GM21528 (cell line): ENCODE results near the gene VAC14.
"Not testable (repeated sequence)": the region's sequence is repeated elsewhere in the genome, so short reads cannot be mapped to it uniquely, and the experiment has no call there.

Experiments used
- ATAC-seq: cut with Tn5 transposase; IDR thresholded peaks from one replicate; pipeline ENCODE4 v1.9.1; 2021; ENCODE audit warnings: mild to moderate bottlenecking, moderate library complexity; ENCODE audit not compliant: unreplicated experiment, low FRiP score

Gene VAC14

DNA sequence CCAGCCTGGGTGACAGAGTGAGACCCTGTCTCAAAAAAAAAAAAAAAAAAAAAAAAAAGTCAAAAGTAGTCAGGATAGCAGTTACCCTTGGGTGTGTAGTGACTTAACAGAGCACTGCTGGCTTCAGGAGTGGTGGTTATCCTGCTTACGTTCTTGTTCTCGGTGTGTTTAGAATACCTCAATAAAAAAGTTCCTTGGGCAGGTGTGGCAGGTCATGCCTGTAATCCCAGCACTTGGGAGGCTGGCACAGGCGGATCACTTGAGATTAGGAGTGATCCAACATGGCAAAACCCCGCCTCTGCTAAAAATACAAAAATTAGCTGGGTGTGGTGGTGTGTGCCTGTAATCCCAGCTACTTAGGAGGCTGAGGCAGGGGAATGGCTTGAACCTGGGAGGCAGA lies 130.0 kb downstream of the VAC14 start:
- not testable (repeated sequence) for ATAC-seq

DNA sequence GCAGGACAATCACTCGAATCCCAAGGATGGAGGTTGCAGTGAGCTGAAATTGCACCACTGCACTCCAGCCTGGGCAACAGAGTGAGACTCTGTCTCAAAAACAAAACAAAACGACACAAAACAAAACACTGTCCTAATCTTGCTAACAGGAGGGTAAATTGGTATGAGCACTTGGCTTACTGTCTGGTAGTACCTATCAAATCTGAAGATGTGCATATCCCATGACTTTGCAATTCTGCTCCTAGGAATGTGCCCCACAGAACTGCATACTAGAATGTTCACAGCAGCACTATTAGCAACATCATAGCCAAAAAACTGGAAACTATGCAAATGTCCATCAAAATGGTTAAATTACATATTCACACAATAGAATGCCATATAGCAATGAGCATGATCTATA lies 130.8 kb downstream of the VAC14 start:
- no peak for ATAC-seq

DNA sequence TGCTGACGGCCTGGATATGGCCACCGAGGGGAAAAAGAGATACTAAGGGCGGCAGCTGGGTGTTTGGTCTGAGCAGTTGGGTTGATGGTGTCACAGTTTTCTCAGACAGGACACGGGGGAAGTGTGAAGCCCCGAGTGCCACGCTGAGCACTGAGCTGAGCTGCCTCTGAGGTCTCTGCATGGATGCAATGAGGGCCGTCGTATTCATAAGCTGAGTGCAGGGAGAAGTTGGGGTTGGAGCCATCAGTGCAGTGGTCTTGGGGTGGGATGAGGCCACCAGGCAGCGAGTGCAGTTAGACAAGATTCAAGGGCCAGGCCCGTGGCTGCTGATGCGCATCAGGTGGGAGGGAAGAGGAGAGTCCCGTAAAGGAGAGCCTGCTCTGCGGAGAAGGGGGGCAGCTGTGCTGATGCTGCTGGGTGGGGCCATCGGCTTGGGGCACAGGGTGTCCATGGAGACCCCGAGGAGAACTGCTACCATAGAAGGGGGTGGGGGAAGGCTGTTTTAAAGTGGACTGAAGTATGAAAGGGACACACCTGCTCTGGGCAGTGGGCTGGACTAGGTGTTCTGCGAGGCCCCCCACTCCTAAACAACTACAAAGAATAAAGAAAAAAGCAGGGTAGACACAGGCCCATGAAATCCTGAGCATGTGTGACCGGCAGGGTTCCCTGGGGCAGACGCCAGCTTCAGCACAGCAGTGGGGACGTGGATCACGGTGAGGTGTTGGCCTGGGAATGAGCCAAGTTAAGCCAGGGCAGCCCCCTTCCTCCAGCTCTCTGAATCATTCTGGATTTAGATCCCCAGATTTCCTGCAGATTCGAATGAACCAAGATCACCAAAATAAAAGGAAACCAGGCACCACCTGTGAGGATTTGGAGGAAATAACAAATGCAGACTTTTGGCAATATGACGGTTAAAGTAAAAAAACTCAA lies 134.9 kb downstream of the VAC14 start:
- ATAC-seq: no peak

DNA sequence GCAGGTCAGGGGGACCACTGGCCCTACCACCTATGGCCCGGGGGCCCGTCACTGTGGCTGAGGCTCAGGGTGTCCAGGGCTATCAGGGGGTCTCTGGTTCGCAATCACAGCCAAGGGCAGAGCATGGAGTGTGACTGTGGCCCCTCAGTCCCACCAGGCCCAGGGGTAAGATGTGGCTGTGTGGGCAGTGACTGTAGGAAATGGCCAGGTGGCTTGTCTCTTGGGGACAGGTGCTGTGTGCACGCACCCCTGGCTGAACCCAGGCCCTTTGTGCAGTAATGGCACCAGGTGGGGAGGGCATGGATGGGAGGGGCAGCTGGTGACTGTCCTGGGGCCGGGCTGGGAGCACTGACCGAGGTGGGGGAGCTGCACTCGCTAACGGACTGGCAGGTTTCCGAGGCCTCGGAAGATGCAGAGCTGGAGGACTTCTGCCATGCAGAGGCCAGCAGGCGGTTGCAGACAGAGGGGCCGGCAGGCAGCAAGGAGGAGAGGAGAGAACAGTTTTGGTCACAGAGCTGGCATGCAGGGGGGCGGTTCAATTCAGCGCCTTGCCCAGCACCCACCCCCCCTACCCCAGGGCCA lies 135.8 kb downstream of the VAC14 start:
- ATAC-seq: no peak

DNA sequence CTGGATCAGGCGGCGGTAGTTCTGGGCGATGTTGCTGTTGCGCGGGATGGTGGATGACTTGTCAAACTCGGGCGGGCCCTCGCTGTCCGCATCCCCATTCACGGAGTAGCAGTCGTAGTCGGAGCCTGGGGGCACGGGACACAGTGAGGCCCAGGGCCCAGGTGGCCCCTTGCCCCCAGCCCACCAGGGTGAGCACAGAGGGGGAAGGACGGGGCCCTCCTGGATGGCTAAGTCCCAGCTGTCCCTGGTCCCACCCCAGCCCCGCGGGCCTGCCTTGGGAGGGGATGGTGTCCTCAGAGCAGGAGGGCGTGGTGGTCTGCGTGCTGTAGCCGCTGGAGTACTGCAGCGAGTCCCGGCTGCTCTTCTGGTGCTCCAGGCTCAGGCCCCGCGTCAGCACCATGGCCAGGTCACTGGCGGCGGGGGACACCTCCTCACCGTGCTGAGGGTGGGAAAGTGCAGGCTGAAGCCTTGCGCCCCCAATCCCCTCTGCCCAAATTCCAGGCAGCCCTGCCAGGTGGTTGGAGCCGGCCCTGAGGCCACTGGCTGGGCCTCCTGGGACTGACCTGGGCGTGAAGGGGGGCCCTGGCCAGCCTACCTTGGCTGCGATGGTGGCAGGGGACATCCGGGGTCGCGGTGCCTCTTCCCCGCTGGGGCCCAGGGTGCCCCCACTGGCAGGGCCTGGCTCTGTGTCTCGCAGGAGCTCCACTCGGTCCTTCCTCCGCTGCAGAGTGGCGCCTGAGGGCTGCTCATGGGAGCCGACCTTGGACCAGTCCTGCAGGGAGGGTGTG lies 136.4 kb downstream of the VAC14 start:
- no peak for ATAC-seq

DNA sequence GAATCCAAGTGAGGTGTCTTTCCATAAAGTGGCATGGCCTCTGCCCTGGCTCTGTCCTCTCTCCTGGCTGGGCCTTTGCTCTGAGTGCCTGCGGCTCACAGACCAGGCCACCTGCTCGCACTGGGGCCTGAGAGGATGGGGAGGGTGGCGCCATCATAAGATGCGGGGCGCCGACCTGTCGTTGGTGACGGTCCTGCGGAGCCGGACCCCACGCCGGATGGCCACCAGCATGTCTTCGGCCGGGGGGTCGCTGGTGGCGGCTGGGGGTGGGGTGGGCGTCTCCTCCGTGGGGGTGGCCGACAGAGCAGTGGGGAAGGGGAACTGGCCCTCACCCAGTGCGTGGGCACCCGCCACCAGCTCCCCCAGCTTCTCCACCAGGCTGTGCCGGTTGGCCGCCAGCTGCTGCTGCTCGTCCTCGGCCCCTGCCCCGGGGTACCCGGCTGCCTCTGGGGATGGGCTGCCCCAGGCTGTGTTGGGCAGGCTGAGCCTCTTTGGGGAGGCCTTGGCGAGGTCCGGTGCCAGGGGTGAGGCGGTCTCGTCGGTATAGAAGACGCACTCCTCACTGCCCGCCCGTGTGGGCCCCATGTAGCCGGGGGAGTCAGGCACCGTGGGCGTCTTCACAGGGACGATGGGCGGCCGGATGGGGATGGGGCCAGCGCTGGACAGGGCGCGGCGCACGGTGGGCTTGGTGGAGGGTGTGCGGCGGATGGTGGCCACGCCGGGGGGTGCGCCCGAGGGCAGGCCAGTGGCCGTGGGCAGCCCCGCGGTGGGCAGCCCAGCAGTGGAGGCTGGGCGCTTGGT lies 137.2 kb downstream of the VAC14 start:
- no peak for ATAC-seq

DNA sequence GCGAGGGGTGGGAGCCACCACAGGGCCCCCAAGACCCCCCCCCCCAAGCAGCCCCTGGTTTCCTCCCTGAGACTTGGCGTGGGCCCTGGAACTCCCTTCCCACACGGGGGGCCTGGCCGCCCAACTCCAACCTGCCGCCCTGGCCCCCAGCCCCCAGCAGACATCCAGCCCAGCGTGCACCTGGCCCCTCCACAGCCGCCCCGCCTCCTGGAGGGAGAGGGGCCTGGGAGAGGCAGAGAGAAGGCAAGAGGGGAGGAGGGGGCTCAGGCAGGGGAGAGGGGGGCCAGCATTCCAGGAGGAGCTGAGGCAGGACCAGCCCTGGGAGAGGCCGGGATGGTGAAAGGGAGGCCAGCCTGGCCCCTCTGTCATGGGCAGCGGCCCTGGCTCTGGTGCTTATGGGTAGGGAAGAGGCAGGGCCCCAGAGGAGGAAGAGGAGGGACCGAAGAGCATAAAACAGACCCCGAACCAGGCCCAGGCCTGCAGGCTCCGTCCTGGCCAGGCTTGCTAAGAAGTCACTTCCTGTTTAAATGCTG lies 137.9 kb downstream of the VAC14 start:
- no peak for ATAC-seq

DNA sequence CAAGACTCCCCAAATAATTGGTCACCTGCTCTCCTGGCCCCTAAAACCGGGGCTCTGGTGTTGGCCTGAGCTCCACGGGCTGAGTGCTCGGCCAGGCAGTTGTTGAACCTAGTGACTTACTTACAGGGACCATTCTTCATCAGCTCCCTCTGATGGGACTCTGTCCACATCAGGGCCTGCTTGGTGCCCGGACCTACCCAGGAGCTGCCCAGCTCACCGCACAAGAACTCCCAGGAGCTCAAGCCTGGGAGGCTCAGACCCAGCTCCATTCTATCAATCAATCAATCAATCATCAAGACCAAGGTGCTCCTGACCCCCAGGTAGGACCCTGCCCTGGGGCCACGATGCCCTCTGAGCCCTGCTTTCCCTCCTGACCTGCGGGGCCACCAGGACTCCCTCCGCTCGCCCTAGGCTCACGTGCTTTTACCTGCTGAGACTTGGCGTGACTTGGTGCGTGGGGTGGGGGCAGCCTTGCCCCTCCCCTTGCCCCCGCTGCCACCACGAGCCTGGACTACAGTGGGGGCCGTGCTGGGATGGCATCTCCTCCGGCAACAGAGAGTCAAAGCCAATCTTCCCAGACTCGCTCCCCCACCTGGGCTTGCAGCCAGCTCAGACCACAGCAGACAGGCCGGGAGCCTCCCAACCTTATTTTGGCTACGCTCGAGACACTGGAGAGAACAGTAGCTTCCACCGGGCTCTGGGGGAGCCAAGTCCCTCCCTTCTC lies 138.9 kb downstream of the VAC14 start:
- no peak for ATAC-seq

DNA sequence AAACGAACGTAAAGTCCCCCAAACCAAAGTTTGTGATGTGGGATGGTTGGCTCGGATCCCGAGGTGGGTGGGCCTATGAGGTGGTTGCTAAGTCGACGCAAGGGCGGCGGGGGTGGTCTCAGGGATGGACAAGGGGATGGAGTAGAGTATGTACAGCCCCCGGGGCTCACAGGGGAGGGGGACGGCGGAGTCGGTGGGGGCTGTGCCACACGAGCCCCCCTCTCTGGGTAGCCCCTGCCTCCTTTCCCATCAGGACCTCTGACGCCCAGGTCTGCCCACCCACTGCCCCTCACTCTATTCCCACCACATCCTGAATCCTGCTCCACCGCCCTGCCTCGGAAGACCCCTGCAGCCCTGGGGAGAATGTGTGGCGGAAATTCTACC lies 139.4 kb downstream of the VAC14 start:
- no peak for ATAC-seq

DNA sequence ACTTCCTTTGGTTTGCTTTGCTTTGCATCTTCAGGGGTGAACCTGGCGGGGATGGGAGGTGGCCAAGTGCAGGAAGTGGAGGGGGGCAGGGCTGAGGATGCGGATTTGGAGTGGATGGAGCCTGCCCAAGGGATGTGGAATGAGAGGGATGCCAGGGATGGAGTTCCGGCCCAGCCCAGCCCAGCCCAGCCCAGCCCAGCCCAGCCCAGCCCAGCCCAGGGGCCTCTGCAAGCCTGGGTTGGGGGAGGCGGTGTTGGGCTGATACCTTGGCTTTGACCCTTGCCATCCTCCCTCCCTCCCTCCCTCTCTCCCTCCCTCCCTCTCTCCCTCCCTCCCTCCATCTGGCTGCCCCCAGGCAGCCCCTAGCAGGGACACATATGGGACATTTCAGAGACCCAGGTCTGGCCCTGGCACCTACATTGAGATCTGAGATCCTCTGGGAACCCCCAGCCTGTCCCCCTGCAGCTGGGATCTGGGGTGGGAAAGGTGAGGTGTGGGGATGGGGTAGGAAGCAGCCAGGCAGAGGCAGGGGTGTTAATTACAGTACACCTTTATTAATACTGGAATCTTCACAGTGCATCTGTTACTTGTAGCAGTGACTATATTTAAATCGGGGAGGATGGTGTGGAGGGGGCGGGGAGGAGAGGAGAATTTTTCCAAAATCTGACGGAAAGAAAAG lies 140.1 kb downstream of the VAC14 start:
- no peak for ATAC-seq

DNA sequence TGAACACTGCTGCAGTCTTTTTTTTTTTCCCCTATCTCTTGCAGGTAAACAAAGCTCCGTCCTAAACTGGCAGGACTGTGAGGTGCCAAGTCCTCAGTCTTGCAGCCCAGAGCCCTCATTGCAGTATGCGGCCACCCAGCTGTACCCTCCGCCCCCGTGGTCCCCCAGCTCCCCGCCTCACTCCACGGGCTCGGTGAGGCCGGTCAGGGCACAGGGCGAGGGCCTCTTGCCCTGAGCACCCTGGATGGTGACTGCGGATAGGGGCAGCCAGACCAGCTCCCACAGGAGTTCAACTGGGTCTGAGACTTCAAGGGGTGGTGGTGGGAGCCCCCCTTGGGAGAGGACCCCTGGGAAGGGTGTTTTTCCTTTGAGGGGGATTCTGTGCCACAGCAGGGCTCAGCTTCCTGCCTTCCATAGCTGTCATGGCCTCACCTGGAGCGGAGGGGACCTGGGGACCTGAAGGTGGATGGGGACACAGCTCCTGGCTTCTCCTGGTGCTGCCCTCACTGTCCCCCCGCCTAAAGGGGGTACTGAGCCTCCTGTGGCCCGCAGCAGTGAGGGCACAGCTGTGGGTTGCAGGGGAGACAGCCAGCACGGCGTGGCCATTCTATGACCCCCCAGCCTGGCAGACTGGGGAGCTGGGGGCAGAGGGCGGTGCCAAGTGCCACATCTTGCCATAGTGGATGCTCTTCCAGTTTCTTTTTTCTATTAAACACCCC lies 140.8 kb downstream of the VAC14 start:
- ATAC-seq: no peak

DNA sequence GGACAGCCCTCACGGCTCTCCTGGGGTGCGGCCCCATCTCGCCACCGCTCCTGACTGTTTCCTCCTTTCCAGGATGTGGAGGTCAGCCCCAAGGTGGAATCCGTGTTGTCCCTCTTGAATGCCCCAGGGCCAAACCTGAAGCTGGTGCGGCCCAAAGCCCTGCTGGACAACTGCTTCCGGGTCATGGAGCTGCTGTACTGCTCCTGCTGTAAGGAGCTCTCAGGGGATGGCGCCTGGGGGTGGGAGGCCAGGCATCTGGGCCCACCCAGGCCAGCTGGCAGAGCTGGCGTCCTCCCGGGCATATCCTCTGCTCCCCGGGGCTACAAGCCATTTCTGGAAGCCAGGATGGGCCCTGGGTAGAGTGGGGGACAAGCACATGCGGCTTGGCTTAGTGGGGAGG lies 141.4 kb downstream of the VAC14 start:
- no peak for ATAC-seq

DNA sequence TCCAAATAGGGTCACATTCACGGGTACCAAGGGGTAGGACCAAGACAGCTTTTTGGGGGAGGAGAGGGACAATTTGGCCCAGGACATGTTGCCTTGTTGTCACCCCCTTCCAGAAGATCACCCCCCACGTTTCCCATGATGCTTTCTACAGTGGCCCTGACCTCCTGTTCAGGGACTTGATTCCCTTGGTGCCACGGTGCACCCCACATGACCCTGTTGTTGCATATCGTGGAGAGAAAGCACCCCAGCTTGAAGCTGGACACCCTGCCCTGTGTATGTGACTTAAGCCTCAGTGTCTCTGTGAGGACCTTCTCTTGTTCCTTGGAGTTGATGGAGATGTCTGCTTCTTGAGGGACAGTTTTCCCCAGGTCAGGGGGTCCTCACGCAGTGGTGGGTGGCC lies 142.0 kb downstream of the VAC14 start:
- ATAC-seq: no peak

DNA sequence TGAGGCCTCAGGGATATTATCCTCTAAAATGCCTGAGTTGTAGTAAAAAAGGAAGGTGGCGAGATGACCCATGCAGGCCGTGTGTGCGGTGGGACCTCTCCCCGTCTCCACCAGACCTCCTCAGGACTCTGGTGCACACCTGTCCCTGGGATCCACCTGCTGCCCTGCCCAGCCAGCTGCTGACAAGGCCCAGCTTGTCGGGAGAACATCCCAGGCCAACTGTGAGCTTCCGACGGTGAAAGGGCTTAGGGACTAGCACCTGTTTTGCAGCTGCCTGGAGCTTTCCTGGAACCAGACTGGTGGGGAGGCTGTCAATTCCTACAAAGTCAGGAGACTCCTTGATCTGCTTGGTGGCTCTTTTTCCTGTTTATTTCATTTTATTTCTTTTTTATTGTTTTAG lies 143.0 kb downstream of the VAC14 start:
- ATAC-seq: no peak

DNA sequence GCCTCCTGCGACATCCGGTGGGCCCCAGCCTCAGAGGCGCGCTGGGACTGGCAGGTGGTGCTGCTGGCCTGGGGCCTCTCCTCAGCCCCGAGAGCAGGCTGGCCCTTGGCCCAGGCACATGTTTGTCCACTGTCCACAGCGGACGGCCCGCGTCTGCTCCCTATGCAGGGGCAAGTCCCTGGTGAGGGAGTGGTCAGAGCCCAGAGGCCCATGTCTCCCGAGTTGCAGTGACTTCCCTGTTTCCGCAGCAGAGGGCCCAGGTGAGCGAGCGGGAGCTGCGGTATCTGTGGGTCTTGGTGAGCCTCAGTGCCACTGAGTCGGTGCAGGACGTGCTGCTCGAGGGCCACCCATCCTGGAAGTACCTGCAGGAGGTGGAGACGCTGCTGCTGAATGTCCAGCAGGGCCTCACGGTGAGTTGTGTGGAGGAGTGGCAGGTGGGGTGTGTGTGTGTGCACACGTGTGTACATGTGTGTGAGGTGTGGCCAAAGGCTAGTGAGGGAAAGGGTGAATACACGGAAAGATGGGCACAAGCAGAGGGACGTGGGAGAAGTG lies 144.2 kb downstream of the VAC14 start:
- ATAC-seq: no peak

DNA sequence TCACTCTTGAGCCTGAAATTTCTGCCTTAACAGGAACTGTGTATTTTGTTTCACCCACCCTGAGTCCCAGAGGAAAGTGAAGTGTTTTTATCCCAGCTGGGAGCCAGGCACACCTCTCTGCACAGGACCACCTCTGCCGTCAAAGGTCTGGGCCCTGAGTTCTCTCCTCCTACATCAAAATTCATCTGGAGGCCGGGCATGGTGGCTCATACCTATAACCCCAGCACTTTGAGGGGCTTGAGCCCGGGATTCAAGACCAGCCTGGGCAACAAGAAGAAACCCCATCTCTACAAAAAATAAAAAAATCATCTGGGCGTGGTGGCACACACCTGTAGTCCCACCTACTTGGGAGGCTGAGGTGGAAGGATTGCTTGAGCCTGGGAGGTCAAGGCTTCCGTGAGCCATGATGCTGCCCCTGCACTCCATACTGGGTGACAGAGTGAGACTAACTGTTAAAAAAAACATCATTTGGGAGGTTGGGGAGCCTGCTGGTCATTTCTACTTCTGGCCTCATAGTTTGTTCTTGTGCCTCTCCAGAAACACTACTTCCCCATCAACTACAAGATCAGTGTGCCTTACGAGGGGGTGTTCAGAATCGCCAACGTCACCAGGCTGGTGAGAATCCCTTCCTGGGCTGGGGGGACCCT lies 144.8 kb downstream of the VAC14 start:
- no peak for ATAC-seq
